NCI-H128 (cell line): Measurements from ENCODE around the gene JARID2.
"Not testable (repeated sequence)": the region's sequence is repeated elsewhere in the genome, so short reads cannot be mapped to it uniquely, and the experiment has no call there.

Experiments
- DNase-seq: peaks from one replicate; lab custom pipeline; 2025; ENCODE audit not compliant: unreplicated experiment; lab: John Stamatoyannopoulos, UW

The JARID2 gene

GRCh38 chr6:15305909-15306308 lies 60.0 kb downstream of the JARID2 start:
- DNase-seq, result no peak

- DNase-seq, result no peak
Measured at GRCh38 chr6:15308435-15309213, 62.8 kb downstream of the JARID2 start.

- no peak for DNase-seq
Measured at GRCh38 chr6:15309611-15310283, 63.9 kb downstream of the JARID2 start.

GRCh38 chr6:15310680-15311079 lies 64.8 kb downstream of the JARID2 start:
- DNase-seq, result no peak

GRCh38 chr6:15312500-15312899 lies 66.6 kb downstream of the JARID2 start:
- no peak for DNase-seq

GRCh38 chr6:15313367-15313766 lies 67.5 kb downstream of the JARID2 start:
- no peak for DNase-seq

GRCh38 chr6:15316754-15317153 lies 70.9 kb downstream of the JARID2 start:
- no peak for DNase-seq

GRCh38 chr6:15317251-15317650 lies 71.4 kb downstream of the JARID2 start:
- no peak for DNase-seq

- no peak for DNase-seq
Measured at GRCh38 chr6:15317934-15318902, 72.3 kb downstream of the JARID2 start.

- DNase-seq, result no peak
Measured at GRCh38 chr6:15319677-15320076, 73.8 kb downstream of the JARID2 start.

- DNase-seq, result no peak
Measured at GRCh38 chr6:15320693-15321092, 74.8 kb downstream of the JARID2 start.

GRCh38 chr6:15322184-15322583 lies 76.3 kb downstream of the JARID2 start:
- no peak for DNase-seq

- no peak for DNase-seq
Measured at GRCh38 chr6:15322781-15323536, 77.1 kb downstream of the JARID2 start.

- DNase-seq, result not testable (repeated sequence)
Measured at GRCh38 chr6:15323611-15324010, 77.7 kb downstream of the JARID2 start.

- no peak for DNase-seq
Measured at GRCh38 chr6:15324427-15324985, 78.6 kb downstream of the JARID2 start.

GRCh38 chr6:15325540-15325955 lies 79.7 kb downstream of the JARID2 start:
- no peak for DNase-seq

- DNase-seq, result no peak
Measured at GRCh38 chr6:15326067-15326614, 80.3 kb downstream of the JARID2 start.

- no peak for DNase-seq
Measured at GRCh38 chr6:15327271-15327670, 81.4 kb downstream of the JARID2 start.

- no peak for DNase-seq
Measured at GRCh38 chr6:15329197-15329671, 83.4 kb downstream of the JARID2 start.
